ENCODE results near the gene MMRN2. TPM values are rescaled to one million over a fixed set of nuclear protein-coding genes. Genes with fewer than 3 reads are reported as not detected.

The MMRN2 gene
- total and polyA plus RNA-seq, 4 donors = 10.2 to 55.3 (median 29.0) TPM

DNA sequence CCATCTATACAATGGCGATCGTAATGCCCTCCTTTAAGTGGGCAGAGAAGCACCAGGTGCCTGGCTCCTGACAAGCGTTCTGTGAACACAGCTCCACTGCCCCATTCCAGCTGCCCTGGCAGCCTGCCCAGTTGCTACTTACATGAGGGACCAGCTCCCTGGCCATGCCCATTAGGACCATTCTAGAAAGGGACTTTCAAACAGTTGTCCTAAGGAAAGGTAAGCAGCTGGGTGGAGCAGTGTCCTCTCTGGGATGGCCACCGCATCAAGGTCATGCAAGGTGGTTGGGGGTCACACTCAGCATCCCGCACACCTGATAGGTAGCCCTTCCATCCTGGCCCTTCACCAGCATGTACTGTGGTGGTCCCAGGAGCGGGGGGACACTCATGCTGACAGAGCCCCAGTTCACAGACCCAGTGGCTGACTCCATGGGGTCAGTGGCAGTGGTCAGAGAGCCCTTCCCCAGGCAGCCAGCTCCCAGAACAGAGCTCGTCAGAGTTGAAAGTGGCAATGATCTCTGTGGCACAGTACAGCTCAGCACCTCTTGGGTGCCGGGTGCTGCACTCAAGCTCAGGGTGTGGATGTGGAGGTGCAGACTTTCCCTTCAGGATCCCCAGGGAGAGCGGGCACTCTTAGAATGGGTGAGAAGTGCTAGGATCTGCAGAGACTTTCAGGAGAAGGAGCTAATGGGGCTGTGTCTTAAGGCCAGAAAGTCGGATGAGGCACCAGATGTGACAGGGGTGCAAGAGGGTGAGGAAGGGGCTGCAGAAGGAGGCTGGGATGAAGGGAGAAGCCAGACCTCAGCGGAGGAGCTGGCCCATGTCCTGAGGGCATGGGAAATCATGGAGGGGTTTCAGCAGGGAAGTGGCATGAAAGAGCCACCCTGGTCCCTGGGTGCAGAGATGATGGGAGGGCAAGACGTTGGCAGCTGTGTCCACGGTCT is 10.9 kb downstream of the MMRN2 start:
- 81 to 91% methylated on average over 13 of the region's 13 CpGs for WGBS, 2 donors
- ATAC-seq (ENCODE audit: insufficient read depth, low FRiP score) = no peak
- H3K27me3 ChIP-seq (ENCODE audit: control insufficient read depth in 3 of 3, insufficient read depth in 3 of 3, low read length in 2 of 3) = peaks cover 0 to 2% (median 0%) of the 10 kb centered on the region in 3 donors
- peaks cover 0 to 18% (median 0%) of the 10 kb centered on the region in 4 donors for H3K36me3 ChIP-seq (ENCODE audit: control insufficient read depth in 4 of 4, insufficient read depth in 4 of 4, low read length in 4 of 4)
- H3K9me3 ChIP-seq (ENCODE audit: control insufficient read depth in 4 of 4, insufficient read depth in 3 of 4, low read length in 3 of 4) = no peaks in the 10 kb centered on the region
- no peak overlapping the region for H3K4me3 ChIP-seq
- no peak overlapping the region for H3K27ac ChIP-seq (ENCODE audit: low read depth in 1 of 2, low read length in 1 of 2)
- peak in 1 of 3 donors; percentile 55 for DNase-seq
- TF ChIP-seq CTCF (IDR thresholded peaks at IDR 0.05; ENCODE audit: control extremely low read depth, extremely low read depth) = no peak
- peaks cover 0 to 9% (median 0%) of the 10 kb centered on the region in 5 donors for H3K4me1 ChIP-seq (ENCODE audit: control insufficient read depth in 5 of 5, insufficient read depth in 5 of 5, low read length in 5 of 5)
- no peak overlapping the region for H3K9ac ChIP-seq (ENCODE audit: insufficient read depth in 1 of 2, low read length in 2 of 2)

- no peak overlapping the region for H3K9ac ChIP-seq (ENCODE audit: insufficient read depth in 1 of 2, low read length in 2 of 2)
- TF ChIP-seq CTCF (IDR thresholded peaks at IDR 0.05; ENCODE audit: control extremely low read depth, extremely low read depth) = no peak
- no peak overlapping the region for H3K4me3 ChIP-seq
- peaks cover 0 to 9% (median 0%) of the 10 kb centered on the region in 5 donors for H3K4me1 ChIP-seq (ENCODE audit: control insufficient read depth in 5 of 5, insufficient read depth in 5 of 5, low read length in 5 of 5)
- WGBS, 2 donors = 74 to 83% methylated on average over 18 of the region's 18 CpGs
- no peak for ATAC-seq (ENCODE audit: insufficient read depth, low FRiP score)
- H3K27ac ChIP-seq (ENCODE audit: low read depth in 1 of 2, low read length in 1 of 2) = no peak overlapping the region
- no peaks in the 10 kb centered on the region for H3K9me3 ChIP-seq (ENCODE audit: control insufficient read depth in 4 of 4, insufficient read depth in 3 of 4, low read length in 3 of 4)
- H3K36me3 ChIP-seq (ENCODE audit: control insufficient read depth in 4 of 4, insufficient read depth in 4 of 4, low read length in 4 of 4) = peaks cover 0 to 18% (median 0%) of the 10 kb centered on the region in 4 donors
- DNase-seq = no peak
- H3K27me3 ChIP-seq (ENCODE audit: control insufficient read depth in 3 of 3, insufficient read depth in 3 of 3, low read length in 2 of 3) = peaks cover 0 to 2% (median 0%) of the 10 kb centered on the region in 3 donors
Measured at GRCh38 chr10:86945361-86946212, 11.8 kb downstream of the MMRN2 start.

GRCh38 chr10:86944907-86945306 is 12.5 kb downstream of the MMRN2 start:
- no peak for ATAC-seq (ENCODE audit: insufficient read depth, low FRiP score)
- H3K27ac ChIP-seq (ENCODE audit: low read depth in 1 of 2, low read length in 1 of 2) = no peak overlapping the region
- H3K9me3 ChIP-seq (ENCODE audit: control insufficient read depth in 4 of 4, insufficient read depth in 3 of 4, low read length in 3 of 4) = no peaks in the 10 kb centered on the region
- H3K36me3 ChIP-seq (ENCODE audit: control insufficient read depth in 4 of 4, insufficient read depth in 4 of 4, low read length in 4 of 4) = peaks cover 0 to 18% (median 0%) of the 10 kb centered on the region in 4 donors
- no peak for DNase-seq
- WGBS, 2 donors = 91 to 94% methylated on average over 3 of the region's 3 CpGs
- H3K27me3 ChIP-seq (ENCODE audit: control insufficient read depth in 3 of 3, insufficient read depth in 3 of 3, low read length in 2 of 3) = peaks cover 0 to 2% (median 0%) of the 10 kb centered on the region in 3 donors
- H3K4me1 ChIP-seq (ENCODE audit: control insufficient read depth in 5 of 5, insufficient read depth in 5 of 5, low read length in 5 of 5) = peaks cover 0 to 9% (median 0%) of the 10 kb centered on the region in 5 donors
- H3K9ac ChIP-seq (ENCODE audit: insufficient read depth in 1 of 2, low read length in 2 of 2) = no peak overlapping the region
- no peak overlapping the region for H3K4me3 ChIP-seq
- no peak for TF ChIP-seq CTCF (IDR thresholded peaks at IDR 0.05; ENCODE audit: control extremely low read depth, extremely low read depth)

All from lung (tissue), 12 donors.